Adipocyte (in vitro differentiated cells): ENCODE results near the gene RUFY3.

ENCODE experiments used
- DNase-seq: peaks from one replicate; pipeline ENCODE4 v3.0.0-alpha.2; 2015; ENCODE audit warnings: low read depth
- H3K27me3 ChIP-seq: replicated peaks from 2 replicates; pipeline ENCODE4 v1.7.0; 2013; ENCODE audit warnings: mild to moderate bottlenecking, low read length, moderate library complexity; ENCODE audit not compliant: control insufficient read depth, insufficient read depth
- H3K36me3 ChIP-seq: 2 replicates; pipeline ENCODE4 v1.7.0; 2013; ENCODE audit warnings: low read length, mild to moderate bottlenecking, moderate library complexity; ENCODE audit not compliant: control insufficient read depth, insufficient read depth, severe bottlenecking
- H3K4me1 ChIP-seq: 2 replicates; pipeline ENCODE4 v1.7.0; 2013; ENCODE audit warnings: mild to moderate bottlenecking, low read length, moderate library complexity; ENCODE audit not compliant: control insufficient read depth, insufficient read depth
- H3K4me3 ChIP-seq: 2 replicates; pipeline ENCODE4 v1.7.0; 2013; ENCODE audit warnings: mild to moderate bottlenecking, low read length, moderate library complexity
- H3K9ac ChIP-seq: 2 replicates; pipeline ENCODE4 v1.7.0; 2013; ENCODE audit warnings: mild to moderate bottlenecking, low read length, moderate library complexity
- H3K9me3 ChIP-seq: 2 replicates; pipeline ENCODE4 v1.7.0; 2013; ENCODE audit warnings: mild to moderate bottlenecking, low read length, moderate library complexity; ENCODE audit not compliant: control insufficient read depth

The RUFY3 gene

DNA sequence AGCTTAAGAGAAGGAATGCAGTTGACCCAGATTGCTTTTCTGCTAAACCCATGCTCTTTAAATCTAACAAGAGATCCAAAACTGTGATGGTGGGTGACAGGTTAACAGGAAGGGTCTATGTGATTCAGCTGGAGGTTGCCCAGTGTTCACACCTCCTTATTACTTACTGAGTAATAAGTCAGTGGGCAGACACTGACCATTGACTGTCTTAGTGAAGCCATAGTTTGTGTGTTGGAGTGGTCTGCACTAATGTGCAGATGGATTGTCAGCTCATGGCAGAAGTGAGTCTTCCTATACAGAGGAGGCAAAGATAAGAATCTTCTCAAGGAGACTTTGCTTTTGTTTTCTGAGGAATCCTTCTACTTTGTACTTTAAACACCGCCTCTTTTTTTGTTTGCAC is 15.2 kb upstream of the RUFY3 start:
- H3K4me3 ChIP-seq, result peak overlapping the region; percentile 98
- peak; percentile 25 for DNase-seq
- H3K36me3 ChIP-seq, result no peaks in the 10 kb centered on the region

DNA sequence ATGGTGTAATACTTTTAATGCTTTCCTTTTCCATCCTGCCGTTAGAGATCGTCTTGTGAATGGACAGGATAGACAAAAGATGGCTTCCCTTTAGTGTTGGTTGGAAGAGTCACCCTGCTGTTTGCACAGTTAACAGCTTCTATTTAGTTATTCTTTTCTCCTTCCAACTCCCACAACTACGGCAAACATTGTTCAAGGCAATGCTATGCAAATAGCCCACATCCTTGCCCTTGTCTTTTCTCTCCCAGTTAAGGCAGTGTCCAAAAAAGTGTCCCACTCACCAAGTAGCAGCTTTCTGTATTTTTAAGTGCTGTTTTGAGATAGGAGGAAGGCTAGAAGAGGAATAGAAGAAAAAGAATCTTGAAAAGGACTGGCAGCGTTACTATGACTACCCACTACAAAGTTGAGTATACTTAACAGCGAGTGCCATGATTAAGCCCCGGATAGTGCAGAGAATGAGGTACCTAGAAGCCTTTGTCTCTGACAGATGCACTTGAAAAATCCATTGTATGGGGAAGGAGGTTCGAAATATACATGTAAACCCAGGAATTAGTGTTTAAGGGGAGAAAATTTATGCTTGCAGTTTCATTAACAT is 12.1 kb upstream of the RUFY3 start:
- Histone ChIP-seq H3K4me3 (no peak overlapping the region), H3K27me3 (no peaks in the 10 kb centered on the region), H3K9me3 (no peaks in the 10 kb centered on the region), H3K4me1 (peaks cover 40% of the 10 kb centered on the region), H3K36me3 (no peaks in the 10 kb centered on the region), H3K9ac (no peak overlapping the region)
- DNase-seq, result no peak

More for the DNA sequence above, 15.2 kb upstream of the RUFY3 start:
- H3K4me1 ChIP-seq, result peaks cover 21% of the 10 kb centered on the region
- no peaks in the 10 kb centered on the region for H3K27me3 ChIP-seq
- no peaks in the 10 kb centered on the region for H3K9me3 ChIP-seq
- H3K9ac ChIP-seq, result peak overlapping the region; percentile 94

- DNase-seq, result no peak
- H3K36me3 ChIP-seq, result no peaks in the 10 kb centered on the region
- H3K9me3 ChIP-seq, result no peaks in the 10 kb centered on the region
- H3K4me3 ChIP-seq, result no peak overlapping the region
- H3K27me3 ChIP-seq, result no peaks in the 10 kb centered on the region
- H3K4me1 ChIP-seq, result peaks cover 44% of the 10 kb centered on the region
- H3K9ac ChIP-seq, result no peak overlapping the region
Measured at GRCh38 chr4:70711599-70711998, 10.2 kb upstream of the RUFY3 start.

GRCh38 chr4:70712150-70712549 is 9.6 kb upstream of the RUFY3 start:
- Histone ChIP-seq H3K9me3 (no peaks in the 10 kb centered on the region), H3K4me1 (peaks cover 38% of the 10 kb centered on the region), H3K9ac (no peak overlapping the region), H3K36me3 (no peaks in the 10 kb centered on the region), H3K4me3 (no peak overlapping the region), H3K27me3 (no peaks in the 10 kb centered on the region)
- DNase-seq, result no peak

DNA sequence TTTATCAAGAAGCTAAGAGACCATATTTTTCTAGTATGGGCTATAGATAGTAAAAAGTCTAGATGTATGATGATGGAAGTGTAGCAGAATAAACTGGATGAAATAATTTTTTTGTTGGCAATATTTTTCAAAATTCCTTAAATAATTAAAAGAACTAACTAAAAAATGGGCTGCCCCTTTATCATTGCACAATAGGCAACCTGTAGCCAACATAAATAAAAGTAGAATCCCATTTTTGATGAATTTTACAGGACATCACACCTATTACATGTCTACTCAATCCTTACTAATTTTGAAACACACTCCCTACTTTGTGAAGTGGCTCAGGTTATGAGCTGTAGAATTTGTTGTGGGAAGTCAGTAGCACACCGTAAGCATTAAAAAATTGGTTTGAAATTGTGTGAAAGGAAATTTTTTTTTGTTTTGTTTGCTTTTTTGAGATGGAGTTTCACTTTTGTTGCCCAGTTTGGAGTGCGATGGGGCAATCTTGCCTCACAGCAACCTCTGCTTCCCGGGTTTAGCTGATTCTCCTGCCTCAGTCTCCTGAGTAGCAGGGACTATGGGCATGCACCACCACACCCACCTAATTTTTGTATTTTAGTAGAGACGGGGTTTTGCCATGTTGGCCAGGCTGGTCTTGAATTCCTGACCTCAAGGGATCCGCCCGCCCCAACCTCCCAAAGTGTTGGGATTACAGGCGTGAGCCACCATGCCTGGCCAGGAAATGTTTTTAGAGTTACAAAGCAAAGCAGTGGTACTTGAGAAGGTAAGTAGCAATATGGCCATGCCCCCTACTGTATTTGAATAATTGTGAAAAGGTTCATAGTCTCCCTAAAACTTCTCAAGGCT is 8.9 kb upstream of the RUFY3 start:
- Histone ChIP-seq H3K4me3 (no peak overlapping the region), H3K4me1 (peaks cover 35% of the 10 kb centered on the region), H3K9me3 (no peaks in the 10 kb centered on the region), H3K9ac (no peak overlapping the region), H3K27me3 (no peaks in the 10 kb centered on the region), H3K36me3 (no peaks in the 10 kb centered on the region)
- DNase-seq, result no peak

GRCh38 chr4:70713453-70714078 is 8.2 kb upstream of the RUFY3 start:
- H3K9me3 ChIP-seq, result no peaks in the 10 kb centered on the region
- no peak for DNase-seq
- peaks cover 35% of the 10 kb centered on the region for H3K4me1 ChIP-seq
- H3K27me3 ChIP-seq, result no peaks in the 10 kb centered on the region
- H3K4me3 ChIP-seq, result no peak overlapping the region
- no peaks in the 10 kb centered on the region for H3K36me3 ChIP-seq
- no peak overlapping the region for H3K9ac ChIP-seq

DNA sequence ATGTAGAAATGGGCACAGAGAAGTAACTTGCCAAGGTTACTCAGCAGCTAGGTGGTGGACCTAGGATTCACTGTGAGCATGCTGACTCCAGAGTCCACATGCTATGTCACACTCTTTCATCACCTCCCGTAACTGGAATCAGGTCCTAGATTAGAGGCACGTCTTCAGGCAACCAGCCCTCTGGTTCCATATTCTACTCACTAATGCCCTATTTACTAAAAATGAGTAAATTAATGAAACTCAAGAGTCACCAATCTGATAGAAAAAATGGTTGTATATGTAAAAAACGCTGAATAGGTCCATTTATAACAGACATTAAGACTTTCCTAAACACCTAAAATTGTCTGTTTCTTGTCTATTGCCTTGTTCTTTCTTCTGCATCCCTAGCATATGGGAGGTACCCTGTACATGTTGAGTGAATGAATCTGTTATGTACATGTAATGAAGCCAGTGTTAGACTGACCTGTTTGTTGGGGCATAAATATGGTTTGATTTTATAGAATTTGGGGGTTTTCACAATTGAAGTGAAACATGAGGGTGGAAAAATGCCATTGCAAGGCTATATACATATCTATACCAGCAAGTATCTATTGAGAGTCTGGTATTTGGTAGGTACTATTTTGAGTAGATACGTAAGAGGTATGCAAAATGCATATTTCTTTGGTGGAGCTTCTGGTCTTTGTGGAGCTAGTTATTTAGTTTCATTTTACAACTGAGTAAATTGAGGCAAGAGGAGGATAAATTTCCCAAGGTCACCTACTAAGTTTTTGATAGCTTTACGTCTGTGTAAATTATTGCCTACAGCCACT is 7.5 kb upstream of the RUFY3 start:
- H3K9me3 ChIP-seq, result no peaks in the 10 kb centered on the region
- no peak for DNase-seq
- no peak overlapping the region for H3K9ac ChIP-seq
- no peak overlapping the region for H3K4me3 ChIP-seq
- H3K27me3 ChIP-seq, result no peaks in the 10 kb centered on the region
- peaks cover 33% of the 10 kb centered on the region for H3K4me1 ChIP-seq
- H3K36me3 ChIP-seq, result no peaks in the 10 kb centered on the region

DNA sequence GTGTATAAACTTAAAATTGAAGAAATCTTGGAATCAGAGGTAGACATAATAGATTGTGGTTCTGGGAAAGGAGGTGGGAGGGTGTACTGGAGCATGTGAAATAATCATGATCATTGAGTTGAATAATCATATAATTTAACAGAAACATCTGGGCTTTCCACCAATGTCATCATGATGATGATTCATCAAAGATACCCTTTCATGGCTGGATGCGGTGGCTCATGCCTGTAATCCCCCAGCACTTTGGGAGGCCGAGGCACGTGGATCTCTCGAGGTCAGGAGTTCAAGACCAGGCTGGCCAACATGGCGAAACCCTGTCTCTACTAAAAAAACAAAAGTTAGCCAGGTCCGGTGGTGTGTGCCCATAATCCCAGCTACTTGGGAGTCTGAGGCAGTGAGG is 6.7 kb upstream of the RUFY3 start:
- Histone ChIP-seq H3K36me3 (no peaks in the 10 kb centered on the region), H3K27me3 (no peaks in the 10 kb centered on the region), H3K4me3 (no peak overlapping the region), H3K4me1 (peaks cover 30% of the 10 kb centered on the region), H3K9ac (no peak overlapping the region), H3K9me3 (no peaks in the 10 kb centered on the region)
- DNase-seq, result no peak

GRCh38 chr4:70718811-70719604 is 2.8 kb upstream of the RUFY3 start:
- Histone ChIP-seq H3K4me3 (no peak overlapping the region), H3K9me3 (no peaks in the 10 kb centered on the region), H3K36me3 (no peaks in the 10 kb centered on the region), H3K27me3 (no peaks in the 10 kb centered on the region), H3K4me1 (peaks cover 33% of the 10 kb centered on the region), H3K9ac (no peak overlapping the region)
- DNase-seq, result no peak

GRCh38 chr4:70722199-70722791 is 531 bp downstream of the RUFY3 start:
- H3K9me3 ChIP-seq, result no peaks in the 10 kb centered on the region
- peaks cover 19% of the 10 kb centered on the region for H3K4me1 ChIP-seq
- H3K27me3 ChIP-seq, result no peaks in the 10 kb centered on the region
- peaks cover 6% of the 10 kb centered on the region for H3K36me3 ChIP-seq
- peak; percentile 62 for DNase-seq
- peak overlapping the region; percentile 83 for H3K4me3 ChIP-seq
- peak overlapping the region; percentile 90 for H3K9ac ChIP-seq
